ENCODE data around the gene FSIP1. TPM values are rescaled to one million over a fixed set of nuclear protein-coding genes. Genes with fewer than 3 reads are reported as not detected.

The FSIP1 gene
- total RNA-seq, 1 experiment from 2014 or later, result 0.87 TPM

- no peak overlapping the region for H3K4me3 ChIP-seq
- H3K4me1 ChIP-seq, result peaks cover 5% of the 10 kb centered on the region; the same call in 1 of the 2 replicates
- no peaks in the 10 kb centered on the region for H3K36me3 ChIP-seq
- no peaks in the 10 kb centered on the region for H3K27me3 ChIP-seq
- H3K27ac ChIP-seq, result no peak overlapping the region
- H3K9me3 ChIP-seq (replicated peaks), result no peaks in the 10 kb centered on the region
- no peak for DNase-seq
These were observed 101.8 kb downstream of the FSIP1 start for GRCh38 chr15:39680868-39681267.

- DNase-seq, result no peak
- Histone ChIP-seq H3K9me3 (replicated peaks) (no peaks in the 10 kb centered on the region), H3K4me1 (peaks cover 2% of the 10 kb centered on the region), H3K27me3 (no peaks in the 10 kb centered on the region), H3K36me3 (no peaks in the 10 kb centered on the region), H3K4me3 (no peak overlapping the region), H3K27ac (no peak overlapping the region)
These were observed 110.0 kb downstream of the FSIP1 start for GRCh38 chr15:39672666-39673065.

- Histone ChIP-seq H3K4me1 (peaks cover 7% of the 10 kb centered on the region), H3K9me3 (replicated peaks) (no peaks in the 10 kb centered on the region), H3K27ac (no peak overlapping the region), H3K36me3 (no peaks in the 10 kb centered on the region), H3K27me3 (no peaks in the 10 kb centered on the region), H3K4me3 (no peak overlapping the region)
- DNase-seq, result no peak
These were observed 110.5 kb downstream of the FSIP1 start for GRCh38 chr15:39672184-39672583.

- H3K4me1 ChIP-seq, result peaks cover 20% of the 10 kb centered on the region
- H3K27me3 ChIP-seq, result no peaks in the 10 kb centered on the region
- H3K27ac ChIP-seq, result no peak overlapping the region
- H3K9me3 ChIP-seq (replicated peaks), result no peaks in the 10 kb centered on the region
- H3K36me3 ChIP-seq, result no peaks in the 10 kb centered on the region
- no peak overlapping the region for H3K4me3 ChIP-seq
- DNase-seq, result no peak
These were observed 112.0 kb downstream of the FSIP1 start for GRCh38 chr15:39670687-39671086.

GRCh38 chr15:39669661-39670060 lies 113.0 kb downstream of the FSIP1 start:
- no peaks in the 10 kb centered on the region for H3K27me3 ChIP-seq
- no peaks in the 10 kb centered on the region for H3K36me3 ChIP-seq
- peaks cover 20% of the 10 kb centered on the region for H3K4me1 ChIP-seq
- H3K27ac ChIP-seq, result no peak overlapping the region
- DNase-seq, result no peak
- H3K9me3 ChIP-seq (replicated peaks), result no peaks in the 10 kb centered on the region
- H3K4me3 ChIP-seq, result no peak overlapping the region

- Histone ChIP-seq H3K9me3 (replicated peaks) (no peaks in the 10 kb centered on the region), H3K4me3 (no peak overlapping the region), H3K4me1 (peaks cover 20% of the 10 kb centered on the region), H3K36me3 (no peaks in the 10 kb centered on the region), H3K27me3 (no peaks in the 10 kb centered on the region), H3K27ac (no peak overlapping the region)
- no peak for DNase-seq
These were observed 113.4 kb downstream of the FSIP1 start for GRCh38 chr15:39669241-39669640.

GRCh38 chr15:39668457-39668856 lies 114.2 kb downstream of the FSIP1 start:
- DNase-seq, result no peak
- Histone ChIP-seq H3K9me3 (replicated peaks) (no peaks in the 10 kb centered on the region), H3K4me3 (no peak overlapping the region), H3K36me3 (no peaks in the 10 kb centered on the region), H3K4me1 (peaks cover 20% of the 10 kb centered on the region), H3K27ac (no peak overlapping the region), H3K27me3 (no peaks in the 10 kb centered on the region)

- H3K27ac ChIP-seq, result peak overlapping the region; percentile 10; the same call in 1 of the 2 replicates
- peak in 1 of 2 experiments; percentile 22 for DNase-seq
These were observed 115.1 kb downstream of the FSIP1 start for GRCh38 chr15:39667382-39668127.

GRCh38 chr15:39666677-39667076 lies 116.0 kb downstream of the FSIP1 start:
- DNase-seq, result no peak
- H3K36me3 ChIP-seq, result no peaks in the 10 kb centered on the region
- peaks cover 20% of the 10 kb centered on the region for H3K4me1 ChIP-seq
- H3K4me3 ChIP-seq, result no peak overlapping the region
- H3K27ac ChIP-seq, result peak overlapping the region; percentile 10; the same call in 1 of the 2 replicates
- no peaks in the 10 kb centered on the region for H3K9me3 ChIP-seq (replicated peaks)
- H3K27me3 ChIP-seq, result no peaks in the 10 kb centered on the region

More at GRCh38 chr15:39667382-39668127, 115.1 kb downstream of the FSIP1 start:
- no peaks in the 10 kb centered on the region for H3K27me3 ChIP-seq
- H3K9me3 ChIP-seq (replicated peaks), result no peaks in the 10 kb centered on the region
- H3K4me1 ChIP-seq, result peaks cover 20% of the 10 kb centered on the region
- H3K4me3 ChIP-seq, result no peak overlapping the region
- H3K36me3 ChIP-seq, result no peaks in the 10 kb centered on the region

GRCh38 chr15:39665629-39666250 lies 116.9 kb downstream of the FSIP1 start:
- Histone ChIP-seq H3K36me3 (no peaks in the 10 kb centered on the region), H3K4me1 (peaks cover 20% of the 10 kb centered on the region), H3K27ac (no peak overlapping the region), H3K9me3 (replicated peaks) (no peaks in the 10 kb centered on the region), H3K27me3 (no peaks in the 10 kb centered on the region), H3K4me3 (no peak overlapping the region)
- DNase-seq, result no peak

GRCh38 chr15:39663704-39664250 lies 118.9 kb downstream of the FSIP1 start:
- Histone ChIP-seq H3K27ac (no peak overlapping the region), H3K4me3 (no peak overlapping the region)
- no peak for DNase-seq

GRCh38 chr15:39661776-39662175 lies 120.9 kb downstream of the FSIP1 start:
- no peaks in the 10 kb centered on the region for H3K27me3 ChIP-seq
- H3K9me3 ChIP-seq (replicated peaks), result 0 out of 2 replicates have a peak, but pooled peaks cover 3% of the 10 kb centered on the region
- no peak overlapping the region for H3K4me3 ChIP-seq
- no peak overlapping the region for H3K27ac ChIP-seq
- H3K36me3 ChIP-seq, result no peaks in the 10 kb centered on the region
- peaks cover 9% of the 10 kb centered on the region for H3K4me1 ChIP-seq
- DNase-seq, result no peak

More at GRCh38 chr15:39663704-39664250, 118.9 kb downstream of the FSIP1 start:
- H3K4me1 ChIP-seq, result peaks cover 20% of the 10 kb centered on the region
- no peaks in the 10 kb centered on the region for H3K27me3 ChIP-seq
- H3K9me3 ChIP-seq (replicated peaks), result no peaks in the 10 kb centered on the region
- no peaks in the 10 kb centered on the region for H3K36me3 ChIP-seq

- Histone ChIP-seq H3K27me3 (no peaks in the 10 kb centered on the region), H3K9me3 (replicated peaks) (0 out of 2 replicates have a peak, but pooled peaks cover 3% of the 10 kb centered on the region), H3K27ac (no peak overlapping the region), H3K4me3 (no peak overlapping the region), H3K4me1 (no peaks in the 10 kb centered on the region), H3K36me3 (no peaks in the 10 kb centered on the region)
- no peak for DNase-seq
These were observed 123.9 kb downstream of the FSIP1 start for GRCh38 chr15:39658740-39659139.

GRCh38 chr15:39657668-39658067 lies 125.0 kb downstream of the FSIP1 start:
- H3K27me3 ChIP-seq, result no peaks in the 10 kb centered on the region
- H3K36me3 ChIP-seq, result no peaks in the 10 kb centered on the region
- DNase-seq, result no peak
- no peak overlapping the region for H3K27ac ChIP-seq
- no peak overlapping the region for H3K4me3 ChIP-seq
- H3K9me3 ChIP-seq (replicated peaks), result 0 out of 2 replicates have a peak, but pooled peaks cover 3% of the 10 kb centered on the region
- no peaks in the 10 kb centered on the region for H3K4me1 ChIP-seq

- no peak for DNase-seq
- Histone ChIP-seq H3K27ac (no peak overlapping the region), H3K36me3 (no peaks in the 10 kb centered on the region), H3K4me1 (no peaks in the 10 kb centered on the region), H3K27me3 (no peaks in the 10 kb centered on the region), H3K4me3 (no peak overlapping the region), H3K9me3 (replicated peaks) (0 out of 2 replicates have a peak, but pooled peaks cover 3% of the 10 kb centered on the region)
These were observed 125.5 kb downstream of the FSIP1 start for GRCh38 chr15:39657181-39657580.
